H9 (cell line): ENCODE measurements around the gene SRP9. TPM values are rescaled to one million over a fixed set of nuclear protein-coding genes. Genes with fewer than 3 reads are reported as not detected.

Source experiments
- DNase-seq: peaks from one replicate; pipeline ENCODE4 v3.0.0-alpha.2; 2017
- H2AFZ ChIP-seq: one replicate; pipeline ENCODE4 v1.6.1; 2013; ENCODE audit warnings: mild to moderate bottlenecking, low read length, control low read depth, moderate library complexity
- H2AK5ac ChIP-seq: 2 replicates; pipeline ENCODE4 v1.6.1; 2013; ENCODE audit warnings: low read length, control low read depth, mixed read lengths; ENCODE audit not compliant: insufficient read length
- H2BK120ac ChIP-seq: one replicate; pipeline ENCODE4 v1.6.1; 2013; ENCODE audit warnings: low read depth, mild to moderate bottlenecking, low read length, control low read depth, inconsistent platforms; ENCODE audit not compliant: poor library complexity, severe bottlenecking
- H2BK12ac ChIP-seq: 2 replicates; pipeline ENCODE4 v1.6.1; 2013; ENCODE audit warnings: low read length, control low read depth, mixed read lengths, low read depth; ENCODE audit not compliant: insufficient read length
- H2BK15ac ChIP-seq: 2 replicates; pipeline ENCODE4 v1.6.1; 2013; ENCODE audit warnings: low read depth, low read length, control low read depth
- H2BK20ac ChIP-seq: one replicate; pipeline ENCODE4 v1.6.1; 2013; ENCODE audit warnings: low read depth, mild to moderate bottlenecking, low read length, control low read depth, inconsistent platforms; ENCODE audit not compliant: poor library complexity, severe bottlenecking
- H2BK5ac ChIP-seq: 2 replicates; pipeline ENCODE4 v1.6.1; 2013; ENCODE audit warnings: low read length, control low read depth, mixed read lengths; ENCODE audit not compliant: insufficient read length
- H3K14ac ChIP-seq: 2 replicates; pipeline ENCODE4 v1.6.1; 2013; ENCODE audit warnings: low read length, control low read depth; ENCODE audit not compliant: insufficient read depth
- H3K18ac ChIP-seq: 2 replicates; pipeline ENCODE4 v1.6.1; 2013; ENCODE audit warnings: low read depth, mild to moderate bottlenecking, mixed read lengths, low read length, control low read depth; ENCODE audit not compliant: insufficient read length
- H3K23ac ChIP-seq: 2 replicates; pipeline ENCODE4 v1.6.1; 2013; ENCODE audit warnings: low read length, control low read depth, mixed read lengths, low read depth; ENCODE audit not compliant: insufficient read length
- H3K23me2 ChIP-seq: 2 replicates; pipeline ENCODE4 v1.6.1; 2013; ENCODE audit warnings: low read depth, mild to moderate bottlenecking, mixed read lengths, low read length, control low read depth; ENCODE audit not compliant: insufficient read length, poor library complexity, severe bottlenecking
- H3K27ac ChIP-seq: 2 replicates; pipeline ENCODE4 v1.5.1; 2013; ENCODE audit warnings: low read length, control low read depth, mixed read lengths, low read depth; ENCODE audit not compliant: insufficient read length
- H3K27me3 ChIP-seq: 2 replicates; pipeline ENCODE4 v1.6.1; 2013; ENCODE audit warnings: low read length, control low read depth, inconsistent platforms; ENCODE audit not compliant: insufficient read depth
- H3K4ac ChIP-seq: 2 replicates; pipeline ENCODE4 v1.6.1; 2013; ENCODE audit warnings: low read depth, mild to moderate bottlenecking, control low read depth, inconsistent platforms, low read length, moderate library complexity
- H3K4me1 ChIP-seq: 2 replicates; pipeline ENCODE4 v1.6.1; 2013; ENCODE audit warnings: low read length, control low read depth, inconsistent platforms; ENCODE audit not compliant: insufficient read depth
- H3K4me2 ChIP-seq: 2 replicates; pipeline ENCODE4 v1.6.1; 2013; ENCODE audit warnings: low read length, control low read depth, mixed read lengths; ENCODE audit not compliant: insufficient read length, insufficient read depth
- H3K56ac ChIP-seq: 2 replicates; pipeline ENCODE4 v1.6.1; 2013; ENCODE audit warnings: low read depth, mild to moderate bottlenecking, mixed read lengths, low read length, control low read depth; ENCODE audit not compliant: insufficient read length
- H3K79me1 ChIP-seq: 2 replicates; pipeline ENCODE4 v1.6.1; 2013; ENCODE audit warnings: low read depth, mild to moderate bottlenecking, moderate library complexity, low read length, control low read depth, inconsistent platforms; ENCODE audit not compliant: insufficient read depth, poor library complexity, severe bottlenecking
- H3K79me2 ChIP-seq: 2 replicates; pipeline ENCODE4 v1.6.1; 2013; ENCODE audit warnings: low read length, control low read depth, inconsistent platforms; ENCODE audit not compliant: insufficient read depth
- H3K9ac ChIP-seq: 2 replicates; pipeline ENCODE4 v1.6.1; 2013; ENCODE audit warnings: low read length, control low read depth, mixed read lengths; ENCODE audit not compliant: insufficient read length; ENCODE audit errors: extremely low read depth
- H3K9me3 ChIP-seq: one replicate; pipeline ENCODE4 v1.6.1; 2013; ENCODE audit warnings: low read depth, low read length, inconsistent platforms; ENCODE audit not compliant: control insufficient read depth
- H3T11ph ChIP-seq: one replicate; pipeline ENCODE4 v1.6.1; 2013; ENCODE audit warnings: mild to moderate bottlenecking, low read length, control low read depth, inconsistent platforms
- H4K20me1 ChIP-seq: one replicate; pipeline ENCODE4 v1.6.1; 2013; ENCODE audit not compliant: control insufficient read depth, insufficient read length, insufficient read depth
- H4K5ac ChIP-seq: 2 replicates; pipeline ENCODE4 v1.6.1; 2013; ENCODE audit warnings: low read depth, mild to moderate bottlenecking, mixed read lengths, low read length, control low read depth; ENCODE audit not compliant: insufficient read length
- H4K8ac ChIP-seq: replicated peaks from 2 replicates; pipeline ENCODE4 v1.6.1; 2013; ENCODE audit warnings: low read length, control low read depth, mixed read lengths, low read depth; ENCODE audit not compliant: insufficient read length
- H4K91ac ChIP-seq: 2 replicates; pipeline ENCODE4 v1.6.1; 2013; ENCODE audit warnings: low read depth, mild to moderate bottlenecking, moderate library complexity, mixed read lengths, low read length, control low read depth; ENCODE audit not compliant: insufficient read length
- H3K27ac Mint-ChIP-seq, 3 experiments: 2 replicates in 2 of 3; 3 replicates in 1 of 3; pipeline ENCODE4 v1.8.0; 2020 to 2021; ENCODE audit warnings: mixed read lengths in 3 of 3, mild to moderate bottlenecking in 1 of 3, moderate library complexity in 1 of 3
- H3K27me3 Mint-ChIP-seq: 2 replicates; pipeline ENCODE4 v1.8.0; 2021; ENCODE audit warnings: low read depth, mild to moderate bottlenecking, moderate library complexity, mixed read lengths
- H3K36me3 Mint-ChIP-seq, 3 experiments: 2 replicates in 2 of 3; 3 replicates in 1 of 3; pipeline ENCODE4 v1.8.0; 2020 to 2021; ENCODE audit warnings: low read depth in 3 of 3, mixed read lengths in 3 of 3; ENCODE audit not compliant: insufficient read depth in 1 of 3
- H3K4me1 Mint-ChIP-seq, 2 experiments: 2 replicates each; pipeline ENCODE4 v1.8.0; 2020; ENCODE audit warnings: mixed read lengths in 2 of 2
- H3K4me3 Mint-ChIP-seq, 2 experiments: 2 replicates in 1 of 2; 3 replicates in 1 of 2; pipeline ENCODE4 v1.8.0; 2020 to 2021; ENCODE audit warnings: mild to moderate bottlenecking in 2 of 2, mixed read lengths in 2 of 2, moderate library complexity in 1 of 2
- H3K9me3 Mint-ChIP-seq, 2 experiments: 2 replicates in 1 of 2; 3 replicates in 1 of 2; pipeline ENCODE4 v1.8.0; 2020; ENCODE audit warnings: mild to moderate bottlenecking in 2 of 2, mixed read lengths in 2 of 2, moderate library complexity in 1 of 2
- CTCF ChIP-seq: fragments of 200-600 bp; sonication (generic); conservative IDR thresholded peaks from 3 replicates; pipeline ENCODE4 v1.8.0; 2021; ENCODE audit warnings: antibody characterized with exemption, mild to moderate bottlenecking
- total RNA-seq: library from RNA; stranded (reverse); gene quantifications from 2 replicates; pipeline ENCODE4 v1.2.1, GENCODE V29; 2021

SRP9 gene
- total RNA-seq, 1 experiment from 2014 or later: 403 TPM

GRCh38 chr1:225745273-225745672 lies 32.4 kb upstream of the SRP9 start:
- no peak overlapping the region for H3K27ac Mint-ChIP-seq
- Histone ChIP-seq H3K79me2 (no peaks in the 10 kb centered on the region), H3K9me3 (no peaks in the 10 kb centered on the region), H3K4ac (no peak overlapping the region), H2BK5ac (no peak overlapping the region), H4K5ac (no peak overlapping the region), H2BK20ac (no peak overlapping the region), H3K56ac (no peak overlapping the region), H4K20me1 (no peaks in the 10 kb centered on the region), H4K91ac (no peak overlapping the region), H3K18ac (no peak overlapping the region), H2AK5ac (no peak overlapping the region), H3K23me2 (no peaks in the 10 kb centered on the region), H2BK120ac (no peak overlapping the region), H3T11ph (no peak overlapping the region), H3K27ac (no peak overlapping the region), H4K8ac (no peak overlapping the region), H3K27me3 (no peaks in the 10 kb centered on the region), H2BK15ac (no peak overlapping the region), H3K23ac (no peak overlapping the region), H3K14ac (no peak overlapping the region), H2BK12ac (no peak overlapping the region), H3K4me2 (no peak overlapping the region), H3K79me1 (no peaks in the 10 kb centered on the region), H3K4me1 (no peaks in the 10 kb centered on the region; the same call in 1 of the 2 replicates), H2AFZ (no peak overlapping the region), H3K9ac (no peak overlapping the region)
- H3K4me3 Mint-ChIP-seq: peak overlapping the region in 1 of 2 experiments; percentile 55; a peak in 1 of 5 replicates
- DNase-seq: no peak
- H3K27me3 Mint-ChIP-seq: peaks cover 65% of the 10 kb centered on the region
- H3K4me1 Mint-ChIP-seq: peaks cover 17 to 20% of the 10 kb centered on the region in 2 experiments
- H3K36me3 Mint-ChIP-seq: no peaks in the 10 kb centered on the region
- H3K9me3 Mint-ChIP-seq: no peaks in the 10 kb centered on the region; a peak in 1 of 5 replicates
- no peak for TF ChIP-seq CTCF
